HG03103 (cell line): ENCODE data around the gene OR5D18.
"Not testable (repeated sequence)": the region's sequence is repeated elsewhere in the genome, so short reads cannot be mapped to it uniquely, and the experiment has no call there.

Experiments used
- ATAC-seq: cut with Tn5 transposase; IDR thresholded peaks from one replicate; pipeline ENCODE4 v1.9.1; 2021; ENCODE audit warnings: low read depth; ENCODE audit not compliant: unreplicated experiment

OR5D18 gene

DNA sequence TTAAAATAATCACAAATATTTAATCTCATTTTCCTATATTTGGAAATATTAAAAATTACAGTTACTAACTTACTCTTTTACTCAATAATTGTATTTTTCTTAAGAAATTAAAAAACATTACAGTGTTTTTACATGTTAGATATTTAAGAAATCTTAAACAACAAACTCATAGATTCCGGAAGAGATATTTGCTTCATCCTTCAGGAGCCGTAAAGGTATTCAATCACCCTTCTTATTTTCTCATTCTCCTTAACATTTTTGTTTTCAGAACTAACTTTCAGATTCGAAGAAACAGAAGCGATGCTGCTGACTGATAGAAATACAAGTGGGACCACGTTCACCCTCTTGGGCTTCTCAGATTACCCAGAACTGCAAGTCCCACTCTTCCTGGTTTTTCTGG is at the start of gene OR5D18:
OR5D18 (plus strand) TSS at position 301 of the 400 bp plus-strand sequence; CDS start at position 301, 0 bp downstream.
- ATAC-seq: no peak

DNA sequence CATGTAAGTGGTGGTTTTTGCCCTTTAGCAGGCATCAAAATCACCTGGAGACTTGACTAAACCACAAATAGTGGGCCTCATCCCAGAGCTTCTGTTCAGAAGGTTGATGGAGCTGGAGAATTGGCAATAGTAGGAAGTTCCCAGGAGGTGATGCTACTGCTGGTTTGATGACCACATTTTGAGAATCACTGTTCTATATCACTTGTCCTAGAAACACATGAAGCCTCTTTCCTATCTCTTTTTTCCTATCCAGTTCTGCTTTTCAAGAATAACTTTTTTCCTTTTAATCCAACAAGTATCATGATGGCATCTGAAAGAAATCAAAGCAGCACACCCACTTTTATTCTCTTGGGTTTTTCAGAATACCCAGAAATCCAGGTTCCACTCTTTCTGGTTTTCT is 46.3 kb upstream of the OR5D18 start, which contains the start of gene OR5D13:
OR5D13 (plus strand) TSS at position 301 of the 400 bp plus-strand sequence; CDS start at position 301, 0 bp downstream.
- no peak for ATAC-seq

DNA sequence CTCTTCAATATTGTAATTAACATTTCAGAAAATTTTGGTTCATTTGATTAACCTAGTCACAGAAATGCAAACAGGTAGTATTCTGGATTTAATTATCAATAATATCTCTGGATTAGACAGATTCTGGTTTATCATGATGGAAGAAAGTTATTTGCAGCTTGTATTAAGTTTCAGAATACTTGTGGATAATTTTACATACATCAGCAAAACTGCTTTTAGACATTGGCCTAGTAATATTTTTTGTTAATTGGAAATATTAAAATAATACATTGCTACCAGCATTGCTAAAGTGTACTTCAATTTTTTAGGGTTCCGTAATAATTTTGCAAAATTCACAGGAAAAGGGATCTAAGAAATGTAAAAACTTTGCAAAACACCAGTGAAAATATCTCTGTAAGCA is 27.8 kb upstream of the OR5D18 start:
- no peak for ATAC-seq

- no peak for ATAC-seq
Measured at GRCh38 chr11:55793321-55793720, 26.1 kb upstream of the OR5D18 start.

- no peak for ATAC-seq
Measured at GRCh38 chr11:55795256-55795655, 24.2 kb upstream of the OR5D18 start, which contains the start of gene OR5D14. TSS of gene OR5D14 (plus strand) at chr11:55795556. CDS start at chr11:55795556, 0 bp downstream.

GRCh38 chr11:55806248-55806647 is 13.2 kb upstream of the OR5D18 start:
- ATAC-seq: no peak

- no peak for ATAC-seq
Measured at GRCh38 chr11:55811067-55811466, 8.4 kb upstream of the OR5D18 start, which contains the start of gene OR5L1. TSS of gene OR5L1 (plus strand) at chr11:55811367. CDS start at chr11:55811467, 100 bp downstream.

DNA sequence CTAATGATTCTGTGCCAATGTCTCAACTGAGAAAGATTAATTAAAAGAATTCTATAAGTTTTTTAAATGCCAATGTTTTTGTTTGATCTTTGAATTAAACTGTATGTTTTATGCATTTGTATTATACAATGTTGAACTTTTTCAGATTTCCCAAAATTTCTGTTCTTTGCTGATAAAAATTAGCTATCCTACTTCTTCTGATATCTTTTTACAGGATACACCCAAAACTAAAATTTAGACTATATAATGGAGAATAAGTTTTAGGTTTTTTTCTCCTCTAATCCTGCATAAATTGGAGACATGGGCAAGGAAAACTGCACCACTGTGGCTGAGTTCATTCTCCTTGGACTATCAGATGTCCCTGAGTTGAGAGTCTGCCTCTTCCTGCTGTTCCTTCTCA is 7.5 kb downstream of the OR5D18 start, which contains the start of gene OR5L2:
OR5L2 (plus strand) TSS at position 301 of the 400 bp plus-strand sequence; CDS start at position 301, 0 bp downstream.
- ATAC-seq: no peak

DNA sequence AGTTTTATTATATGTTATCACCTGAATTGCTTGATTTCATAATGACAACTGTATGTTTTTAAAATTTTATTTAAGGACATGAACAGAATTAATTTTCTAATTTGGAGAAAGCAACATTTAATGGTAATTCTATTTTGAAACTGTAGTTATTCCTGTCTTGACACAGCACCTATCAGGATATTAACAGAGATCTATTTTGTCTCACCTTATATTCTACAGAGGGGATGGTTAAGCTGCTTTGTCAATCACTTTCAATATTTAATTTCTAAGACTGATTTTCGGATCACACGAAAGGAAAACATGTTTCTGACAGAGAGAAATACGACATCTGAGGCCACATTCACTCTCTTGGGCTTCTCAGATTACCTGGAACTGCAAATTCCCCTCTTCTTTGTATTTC is 19.0 kb downstream of the OR5D18 start, which contains the start of gene OR5D16:
OR5D16 (plus strand) TSS at position 301 of the 400 bp plus-strand sequence; CDS start at position 301, 0 bp downstream.
- no peak for ATAC-seq

DNA sequence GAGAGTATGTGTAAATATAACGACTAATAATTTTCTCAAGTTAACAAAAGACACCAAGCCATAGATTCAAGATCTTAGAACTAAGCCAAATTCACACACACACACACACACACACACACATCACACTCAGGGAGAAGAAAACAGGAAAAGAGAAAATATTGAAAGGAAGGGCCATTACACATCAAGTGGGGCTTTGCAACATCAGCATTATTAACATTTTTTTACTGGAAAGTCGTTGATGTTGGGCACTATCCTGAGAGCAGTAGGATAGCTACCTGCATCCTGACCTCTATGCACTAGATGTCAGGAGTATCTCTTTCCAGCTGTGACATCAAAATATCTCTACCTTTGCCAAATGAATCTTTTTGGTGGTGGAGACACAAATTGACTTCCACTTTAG is 28.0 kb downstream of the OR5D18 start:
- no peak for ATAC-seq

- ATAC-seq: no peak
Measured at GRCh38 chr11:55849037-55849436, 29.6 kb downstream of the OR5D18 start.

DNA sequence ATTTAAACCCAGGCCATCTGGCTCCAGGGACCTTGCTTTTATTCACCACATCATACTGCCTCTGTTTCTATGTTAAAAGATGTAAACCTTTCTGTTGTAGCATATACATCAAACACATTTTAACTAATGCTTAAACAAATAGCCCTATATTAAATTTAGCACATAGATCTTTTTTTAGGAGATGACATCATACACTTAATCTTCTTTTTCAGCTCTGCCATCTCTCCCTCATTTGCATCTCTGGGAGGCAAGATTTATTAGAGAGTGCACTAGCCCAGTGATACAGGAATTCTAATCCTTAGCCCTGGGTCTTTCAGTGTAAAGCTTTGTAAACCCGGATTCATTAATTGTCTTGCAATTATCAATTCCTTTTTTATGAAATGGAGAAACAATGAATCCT is 32.7 kb downstream of the OR5D18 start:
- no peak for ATAC-seq

DNA sequence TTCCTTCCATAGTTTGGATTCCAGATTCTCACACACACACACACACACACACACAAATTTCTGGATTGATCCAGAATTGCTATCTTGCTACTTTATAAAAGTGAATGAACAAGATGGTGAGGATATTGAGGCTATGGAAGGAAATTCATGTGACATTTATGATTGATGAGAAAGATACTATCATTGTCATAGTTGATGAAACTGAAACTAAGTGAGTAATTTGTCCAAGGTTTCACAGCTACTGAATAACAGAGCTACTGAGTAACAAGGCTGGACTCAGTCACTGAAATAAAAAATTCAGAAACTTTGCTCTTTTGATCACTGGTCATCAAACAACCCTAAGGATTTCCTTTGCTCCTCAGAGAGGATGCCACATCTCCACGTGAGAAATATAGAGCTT is 35.3 kb downstream of the OR5D18 start:
- no peak for ATAC-seq

GRCh38 chr11:55867354-55867753 is 47.9 kb downstream of the OR5D18 start:
- ATAC-seq: not testable (repeated sequence)
